CD4-positive, alpha-beta T cell treated with Interleukin-12 subunit alpha and Interleukin-12 subunit beta, for 1 hour (primary cell): ENCODE results near the gene TIE1.

Source experiments
- DNase-seq: peaks from one replicate; pipeline ENCODE4 v3.0.0-alpha.2; 2020

Gene TIE1

GRCh38 chr1:43293896-43294760 is 6.7 kb upstream of the TIE1 start:
- no peak for DNase-seq

GRCh38 chr1:43294761-43295160 is 6.0 kb upstream of the TIE1 start:
- DNase-seq: no peak

- no peak for DNase-seq
Observed at GRCh38 chr1:43296207-43296606, 4.6 kb upstream of the TIE1 start.

- DNase-seq: no peak
Observed at GRCh38 chr1:43298055-43298454, 2.7 kb upstream of the TIE1 start.

- no peak for DNase-seq
Observed at GRCh38 chr1:43299101-43299500, 1.7 kb upstream of the TIE1 start.

- DNase-seq: no peak
Observed at GRCh38 chr1:43302201-43302600, 1.4 kb downstream of the TIE1 start.

GRCh38 chr1:43302721-43303470 is 2.1 kb downstream of the TIE1 start:
- no peak for DNase-seq

- DNase-seq: no peak
Observed at GRCh38 chr1:43303471-43304313, 2.9 kb downstream of the TIE1 start.

GRCh38 chr1:43304314-43304681 is 3.5 kb downstream of the TIE1 start:
- DNase-seq: no peak

GRCh38 chr1:43304771-43305300 is 4.1 kb downstream of the TIE1 start:
- no peak for DNase-seq

- no peak for DNase-seq
Observed at GRCh38 chr1:43305461-43305860, 4.7 kb downstream of the TIE1 start.

GRCh38 chr1:43305926-43306687 is 5.3 kb downstream of the TIE1 start:
- no peak for DNase-seq

- DNase-seq: no peak
Observed at GRCh38 chr1:43306688-43307457, 6.1 kb downstream of the TIE1 start.

GRCh38 chr1:43307458-43308158 is 6.8 kb downstream of the TIE1 start:
- no peak for DNase-seq

- DNase-seq: no peak
Observed at GRCh38 chr1:43308635-43309404, 8.0 kb downstream of the TIE1 start.

- no peak for DNase-seq
Observed at GRCh38 chr1:43309405-43310025, 8.7 kb downstream of the TIE1 start.

- no peak for DNase-seq
Observed at GRCh38 chr1:43311521-43311920, 10.7 kb downstream of the TIE1 start.

GRCh38 chr1:43312212-43312623 is 11.4 kb downstream of the TIE1 start:
- DNase-seq: no peak
